Bone marrow (tissue), 2 donors: ENCODE data around the gene GRK2.

Source experiments
- DNase-seq, 2 donors: peaks; one replicate each; lab custom pipeline; 2025; lab: John Stamatoyannopoulos, UW

GRK2 gene

GRCh38 chr11:67282155-67282875, 16.0 kb downstream of the GRK2 start:
- no peak for DNase-seq

- no peak for DNase-seq
These were observed 16.7 kb downstream of the GRK2 start for GRCh38 chr11:67282876-67283371.

- DNase-seq: no peak
These were observed 17.2 kb downstream of the GRK2 start for GRCh38 chr11:67283481-67283963.

- no peak for DNase-seq
These were observed 18.7 kb downstream of the GRK2 start for GRCh38 chr11:67284811-67285540.

GRCh38 chr11:67285541-67286498, 19.5 kb downstream of the GRK2 start:
- peak in 1 of 2 donors; percentile 27 for DNase-seq

- DNase-seq: peak in 1 of 2 donors; percentile 46
These were observed 20.5 kb downstream of the GRK2 start for GRCh38 chr11:67286621-67287333.

- DNase-seq: no peak
These were observed 21.3 kb downstream of the GRK2 start for GRCh38 chr11:67287355-67288197.

GRCh38 chr11:67288198-67288451, 21.9 kb downstream of the GRK2 start:
- no peak for DNase-seq

GRCh38 chr11:67288452-67289225, 22.4 kb downstream of the GRK2 start:
- DNase-seq: peak; percentile 86 to 92

GRCh38 chr11:67289226-67289650, 23.0 kb downstream of the GRK2 start, which contains the start of gene ANKRD13D:
TSS of gene ANKRD13D (plus strand) at chr11:67289303. CDS start at chr11:67289461, 158 bp downstream.
- no peak for DNase-seq

- no peak for DNase-seq
These were observed 23.6 kb downstream of the GRK2 start for GRCh38 chr11:67289651-67290479.

GRCh38 chr11:67290801-67291200, 24.5 kb downstream of the GRK2 start:
- no peak for DNase-seq

- DNase-seq: no peak
These were observed 25.5 kb downstream of the GRK2 start for GRCh38 chr11:67291481-67292381.

GRCh38 chr11:67292671-67293070, 26.4 kb downstream of the GRK2 start:
- DNase-seq: no peak

- no peak for DNase-seq
These were observed 26.8 kb downstream of the GRK2 start for GRCh38 chr11:67293090-67293489.

- DNase-seq: no peak
These were observed 29.6 kb downstream of the GRK2 start for GRCh38 chr11:67295846-67296245.

GRCh38 chr11:67298786-67299185, 32.5 kb downstream of the GRK2 start:
- DNase-seq: no peak
